ENCODE measurements around the gene FRMD1.
"Not testable (repeated sequence)": the region's sequence is repeated elsewhere in the genome, so short reads cannot be mapped to it uniquely, and the experiment has no call there.

Gene FRMD1

GRCh38 chr6:168082860-168083513, 4.0 kb upstream of the FRMD1 start:
- no peak for DNase-seq
- Histone ChIP-seq H3K36me3 (no peaks in the 10 kb centered on the region), H3K4me3 (ENCODE audit: low read depth, low read length) (no peak overlapping the region), H3K27me3 (ENCODE audit: insufficient read depth, low read depth, severe bottlenecking) (no peaks in the 10 kb centered on the region), H3K9me3 (ENCODE audit: severe bottlenecking) (no peaks in the 10 kb centered on the region), H3K27ac (no peak overlapping the region)
- TF ChIP-seq CTCF (IDR thresholded peaks at IDR 0.05; ENCODE audit: low read depth, low read length): no peak

- TF ChIP-seq CTCF (IDR thresholded peaks at IDR 0.05; ENCODE audit: low read depth, low read length): no peak
- Histone ChIP-seq H3K27ac (no peak overlapping the region), H3K36me3 (no peaks in the 10 kb centered on the region), H3K4me3 (ENCODE audit: low read depth, low read length) (no peak overlapping the region), H3K9me3 (ENCODE audit: severe bottlenecking) (no peaks in the 10 kb centered on the region), H3K27me3 (ENCODE audit: insufficient read depth, low read depth, severe bottlenecking) (no peaks in the 10 kb centered on the region)
- no peak for DNase-seq
Measured at GRCh38 chr6:168081858-168082546, 3.0 kb upstream of the FRMD1 start.

GRCh38 chr6:168080393-168081077, 1.5 kb upstream of the FRMD1 start:
- Histone ChIP-seq H3K27ac (no peak overlapping the region), H3K36me3 (no peaks in the 10 kb centered on the region), H3K4me3 (ENCODE audit: low read depth, low read length) (no peak overlapping the region), H3K9me3 (ENCODE audit: severe bottlenecking) (no peaks in the 10 kb centered on the region), H3K27me3 (ENCODE audit: insufficient read depth, low read depth, severe bottlenecking) (no peaks in the 10 kb centered on the region)
- TF ChIP-seq CTCF (IDR thresholded peaks at IDR 0.05; ENCODE audit: low read depth, low read length): no peak
- no peak for DNase-seq

- H3K27me3 ChIP-seq (ENCODE audit: insufficient read depth, low read depth, severe bottlenecking): no peaks in the 10 kb centered on the region
- TF ChIP-seq CTCF (IDR thresholded peaks at IDR 0.05; ENCODE audit: low read depth, low read length): no peak
- DNase-seq: no peak
Measured at GRCh38 chr6:168078175-168078942, 653 bp downstream of the FRMD1 start.

GRCh38 chr6:168077401-168077800, 1.6 kb downstream of the FRMD1 start:
- not testable (repeated sequence) for H3K27me3 ChIP-seq (ENCODE audit: insufficient read depth, low read depth, severe bottlenecking); H3K4me3 ChIP-seq (ENCODE audit: low read depth, low read length); H3K27ac ChIP-seq; H3K36me3 ChIP-seq; H3K9me3 ChIP-seq (ENCODE audit: severe bottlenecking); DNase-seq

More at GRCh38 chr6:168078175-168078942, 653 bp downstream of the FRMD1 start:
- H3K9me3 ChIP-seq (ENCODE audit: severe bottlenecking): no peaks in the 10 kb centered on the region
- no peak overlapping the region for H3K27ac ChIP-seq
- no peak overlapping the region for H3K4me3 ChIP-seq (ENCODE audit: low read depth, low read length)
- no peaks in the 10 kb centered on the region for H3K36me3 ChIP-seq

GRCh38 chr6:168075787-168076202, 3.2 kb downstream of the FRMD1 start:
- Histone ChIP-seq H3K36me3 (no peaks in the 10 kb centered on the region), H3K4me3 (ENCODE audit: low read depth, low read length) (no peak overlapping the region), H3K27ac (no peak overlapping the region), H3K9me3 (ENCODE audit: severe bottlenecking) (no peaks in the 10 kb centered on the region), H3K27me3 (ENCODE audit: insufficient read depth, low read depth, severe bottlenecking) (no peaks in the 10 kb centered on the region)
- TF ChIP-seq CTCF (IDR thresholded peaks at IDR 0.05; ENCODE audit: low read depth, low read length): no peak
- no peak for DNase-seq
